Measurements from ENCODE around the gene KCNJ6. TPM values are rescaled to one million over a fixed set of nuclear protein-coding genes. Genes with fewer than 3 reads are reported as not detected.
"Not testable (repeated sequence)": the region's sequence is repeated elsewhere in the genome, so short reads cannot be mapped to it uniquely, and the experiment has no call there.

The KCNJ6 gene
- polyA plus RNA-seq, 3 donors from 2014 or later = not detected

GRCh38 chr21:37668462-37669239 is 247.6 kb downstream of the KCNJ6 start:
- Mint-ChIP-seq H3K27ac (peak overlapping the region in 1 of 6 donors; percentile 57), H3K27me3 (ENCODE audit: low read depth in 3 of 3) (peaks cover 3 to 6% (median 4%) of the 10 kb centered on the region in 3 donors), H3K4me1 (peaks cover 0 to 2% of the 10 kb centered on the region in 2 donors), H3K4me3 (no peak overlapping the region), H3K9me3 (no peaks in the 10 kb centered on the region), H3K36me3 (no peaks in the 10 kb centered on the region)
- no peak for DNase-seq

GRCh38 chr21:37667380-37667779 is 248.9 kb downstream of the KCNJ6 start:
- Mint-ChIP-seq H3K27me3 (ENCODE audit: low read depth in 3 of 3) (peaks cover 3 to 6% (median 4%) of the 10 kb centered on the region in 3 donors), H3K9me3 (no peaks in the 10 kb centered on the region), H3K27ac (no peak overlapping the region), H3K4me1 (peaks cover 0 to 2% of the 10 kb centered on the region in 2 donors), H3K36me3 (no peaks in the 10 kb centered on the region), H3K4me3 (no peak overlapping the region)
- no peak for DNase-seq

- H3K4me3 Mint-ChIP-seq = no peak overlapping the region
- peaks cover 0 to 2% of the 10 kb centered on the region in 2 donors for H3K4me1 Mint-ChIP-seq
- peaks cover 3 to 7% (median 4%) of the 10 kb centered on the region in 3 donors for H3K27me3 Mint-ChIP-seq (ENCODE audit: low read depth in 3 of 3)
- no peaks in the 10 kb centered on the region for H3K9me3 Mint-ChIP-seq
- no peak for DNase-seq
- no peak overlapping the region for H3K27ac Mint-ChIP-seq
- no peaks in the 10 kb centered on the region for H3K36me3 Mint-ChIP-seq
Observed at GRCh38 chr21:37665230-37666024, 250.8 kb downstream of the KCNJ6 start.

GRCh38 chr21:37662227-37662626 is 254.0 kb downstream of the KCNJ6 start:
- H3K36me3 Mint-ChIP-seq; DNase-seq; H3K9me3 Mint-ChIP-seq; H3K27ac Mint-ChIP-seq; H3K27me3 Mint-ChIP-seq (ENCODE audit: low read depth in 3 of 3); H3K4me1 Mint-ChIP-seq; H3K4me3 Mint-ChIP-seq: not testable (repeated sequence)

GRCh38 chr21:37660709-37661108 is 255.5 kb downstream of the KCNJ6 start:
- no peak for DNase-seq
- Mint-ChIP-seq H3K4me1 (peaks cover 0 to 5% of the 10 kb centered on the region in 2 donors), H3K36me3 (no peaks in the 10 kb centered on the region), H3K9me3 (no peaks in the 10 kb centered on the region), H3K27me3 (ENCODE audit: low read depth in 3 of 3) (peaks cover 0 to 6% (median 6%) of the 10 kb centered on the region in 3 donors), H3K4me3 (no peak overlapping the region), H3K27ac (no peak overlapping the region)

DNA sequence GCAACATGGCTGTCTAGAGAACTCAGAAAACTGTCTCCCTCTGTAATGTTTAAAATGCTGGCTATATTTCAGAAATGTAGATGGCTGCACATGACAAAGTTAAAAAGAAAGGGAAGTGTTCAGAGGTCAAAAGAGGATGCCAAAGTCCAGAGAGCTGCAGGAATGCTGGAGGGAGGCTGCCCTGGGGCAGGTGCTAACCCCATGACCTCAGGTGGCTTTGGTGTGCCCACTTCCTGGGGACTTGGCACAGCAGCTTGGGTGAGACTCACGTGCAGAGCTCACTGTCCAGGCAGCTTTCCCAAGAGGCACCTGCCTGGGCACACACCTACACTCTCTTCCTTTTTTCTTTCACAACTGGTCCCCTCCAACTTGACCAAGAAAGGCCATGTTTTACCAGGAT is 256.4 kb downstream of the KCNJ6 start:
- no peak for DNase-seq
- no peaks in the 10 kb centered on the region for H3K9me3 Mint-ChIP-seq
- peaks cover 0 to 6% (median 3%) of the 10 kb centered on the region in 3 donors for H3K27me3 Mint-ChIP-seq (ENCODE audit: low read depth in 3 of 3)
- H3K4me1 Mint-ChIP-seq = peaks cover 0 to 5% of the 10 kb centered on the region in 2 donors
- H3K36me3 Mint-ChIP-seq = no peaks in the 10 kb centered on the region
- no peak overlapping the region for H3K27ac Mint-ChIP-seq
- H3K4me3 Mint-ChIP-seq = no peak overlapping the region

GRCh38 chr21:37658817-37659458 is 257.3 kb downstream of the KCNJ6 start:
- Mint-ChIP-seq H3K4me3 (no peak overlapping the region), H3K4me1 (peaks cover 0 to 5% of the 10 kb centered on the region in 2 donors), H3K9me3 (peaks cover 0 to 2% (median 0%) of the 10 kb centered on the region in 6 donors), H3K27me3 (ENCODE audit: low read depth in 3 of 3) (peaks cover 0 to 6% (median 2%) of the 10 kb centered on the region in 3 donors), H3K27ac (no peak overlapping the region), H3K36me3 (no peaks in the 10 kb centered on the region)
- DNase-seq = no peak

- Mint-ChIP-seq H3K27me3 (ENCODE audit: low read depth in 3 of 3) (peaks cover 0 to 6% (median 2%) of the 10 kb centered on the region in 3 donors), H3K27ac (no peak overlapping the region), H3K4me1 (peaks cover 0 to 5% of the 10 kb centered on the region in 2 donors), H3K4me3 (no peak overlapping the region), H3K9me3 (peaks cover 0 to 2% (median 0%) of the 10 kb centered on the region in 6 donors), H3K36me3 (no peaks in the 10 kb centered on the region)
- no peak for DNase-seq
Observed at GRCh38 chr21:37658121-37658816, 258.0 kb downstream of the KCNJ6 start.

- no peak for DNase-seq
- no peak overlapping the region for H3K4me3 Mint-ChIP-seq
- H3K27me3 Mint-ChIP-seq (ENCODE audit: low read depth in 3 of 3) = peaks cover 0 to 6% (median 2%) of the 10 kb centered on the region in 3 donors
- no peak overlapping the region for H3K27ac Mint-ChIP-seq
- H3K36me3 Mint-ChIP-seq = no peaks in the 10 kb centered on the region
- peaks cover 0 to 5% of the 10 kb centered on the region in 2 donors for H3K4me1 Mint-ChIP-seq
- H3K9me3 Mint-ChIP-seq = peaks cover 0 to 2% (median 0%) of the 10 kb centered on the region in 6 donors
Observed at GRCh38 chr21:37656899-37657298, 259.4 kb downstream of the KCNJ6 start.

DNA sequence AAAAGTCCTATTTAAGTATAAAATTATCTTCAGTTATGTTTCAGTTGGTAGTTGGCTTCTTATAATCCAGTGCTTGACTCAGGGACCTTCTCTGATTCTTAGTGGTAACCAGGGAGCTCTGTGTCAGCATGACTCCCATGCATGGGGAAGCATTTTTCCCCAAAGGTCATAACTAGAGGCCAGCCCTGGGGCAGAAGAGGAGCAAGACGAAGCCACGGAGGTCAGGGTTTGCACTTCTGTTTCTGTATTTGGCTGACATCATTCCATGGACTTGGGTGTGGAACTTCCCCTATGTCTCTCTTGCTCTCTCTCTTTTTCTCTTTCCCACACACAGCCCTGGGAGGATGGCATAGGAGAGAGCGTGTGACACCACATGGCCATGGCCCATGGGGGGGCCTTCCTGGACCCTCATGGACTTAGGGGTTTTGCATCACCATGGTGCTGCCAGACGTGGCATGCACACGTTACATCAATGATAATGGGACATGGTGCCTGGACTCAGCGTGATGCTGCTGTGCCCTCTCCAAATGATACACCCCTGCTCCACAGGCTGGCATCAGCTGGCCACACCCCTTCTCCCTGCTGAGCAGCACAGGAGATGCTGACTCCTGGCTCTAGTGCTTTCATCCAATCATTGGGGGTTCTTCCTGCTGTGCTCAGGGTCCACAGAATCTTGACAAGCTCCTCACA is 260.5 kb downstream of the KCNJ6 start:
- Mint-ChIP-seq H3K9me3 (peaks cover 0 to 2% (median 0%) of the 10 kb centered on the region in 6 donors), H3K4me1 (peaks cover 0 to 5% of the 10 kb centered on the region in 2 donors), H3K4me3 (no peak overlapping the region), H3K36me3 (no peaks in the 10 kb centered on the region), H3K27ac (no peak overlapping the region), H3K27me3 (ENCODE audit: low read depth in 3 of 3) (peaks cover 0 to 6% (median 2%) of the 10 kb centered on the region in 3 donors)
- no peak for DNase-seq

DNA sequence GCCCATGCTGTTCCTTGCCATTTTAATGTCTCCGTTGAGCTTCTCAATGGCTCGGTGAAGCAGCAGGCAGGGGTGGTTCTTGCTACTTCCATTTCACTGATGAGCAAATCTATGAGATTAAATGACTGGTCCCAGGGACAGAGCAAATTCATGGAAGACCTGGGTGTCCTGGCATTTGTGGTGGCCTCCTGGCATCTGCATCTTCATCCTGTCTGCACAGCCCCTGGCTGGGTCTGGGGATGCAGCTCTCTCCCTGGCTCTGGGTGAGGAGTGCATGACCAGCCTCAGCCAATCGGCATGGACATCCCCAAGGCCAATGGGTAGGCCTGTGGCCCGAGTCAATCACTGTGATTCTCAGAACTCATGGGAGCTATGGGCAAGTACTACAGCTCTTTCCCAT is 261.7 kb downstream of the KCNJ6 start:
- Mint-ChIP-seq H3K27ac (no peak overlapping the region), H3K4me3 (no peak overlapping the region), H3K9me3 (peaks cover 0 to 2% (median 0%) of the 10 kb centered on the region in 6 donors), H3K36me3 (no peaks in the 10 kb centered on the region), H3K4me1 (peaks cover 0 to 5% of the 10 kb centered on the region in 2 donors), H3K27me3 (ENCODE audit: low read depth in 3 of 3) (peaks cover 0 to 6% (median 0%) of the 10 kb centered on the region in 3 donors)
- DNase-seq = no peak

- H3K9me3 Mint-ChIP-seq = peaks cover 0 to 2% (median 0%) of the 10 kb centered on the region in 6 donors
- H3K27me3 Mint-ChIP-seq (ENCODE audit: low read depth in 3 of 3) = peaks cover 0 to 7% (median 1%) of the 10 kb centered on the region in 3 donors
- no peaks in the 10 kb centered on the region for H3K36me3 Mint-ChIP-seq
- no peak for DNase-seq
- H3K4me3 Mint-ChIP-seq = no peak overlapping the region
- no peak overlapping the region for H3K27ac Mint-ChIP-seq
- no peaks in the 10 kb centered on the region for H3K4me1 Mint-ChIP-seq
Observed at GRCh38 chr21:37653201-37653600, 263.1 kb downstream of the KCNJ6 start.

- Mint-ChIP-seq H3K36me3 (no peaks in the 10 kb centered on the region), H3K9me3 (no peaks in the 10 kb centered on the region), H3K4me1 (no peaks in the 10 kb centered on the region), H3K27ac (no peak overlapping the region), H3K27me3 (ENCODE audit: low read depth in 3 of 3) (peaks cover 3 to 5% (median 3%) of the 10 kb centered on the region in 3 donors), H3K4me3 (no peak overlapping the region)
- no peak for DNase-seq
Observed at GRCh38 chr21:37647781-37648180, 268.5 kb downstream of the KCNJ6 start.
